ENCODE results near the gene ACTMAP.

The ACTMAP gene

DNA sequence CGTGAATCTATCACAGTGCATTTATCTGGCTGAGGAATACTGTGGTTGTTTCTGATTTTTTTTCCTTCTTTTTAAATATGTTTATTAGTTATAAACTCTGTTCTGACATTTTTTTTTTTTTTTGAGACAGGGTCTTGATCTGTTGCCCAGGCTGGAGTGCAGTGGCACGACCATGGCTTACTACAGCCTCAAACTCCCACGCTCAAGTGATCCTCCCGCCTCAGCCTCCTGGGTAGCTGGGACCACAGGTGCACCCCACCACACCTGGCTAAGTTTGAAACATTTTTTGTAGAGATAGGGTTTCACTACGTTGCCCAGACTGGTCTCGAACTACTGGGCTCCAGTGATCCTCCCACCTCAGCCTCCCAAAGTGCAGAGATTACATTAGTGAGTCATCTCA is 53.3 kb downstream of the ACTMAP start:
- no peak for DNase-seq (ENCODE audit: low read depth, low spot score)
- TF ChIP-seq, protein P1, sequence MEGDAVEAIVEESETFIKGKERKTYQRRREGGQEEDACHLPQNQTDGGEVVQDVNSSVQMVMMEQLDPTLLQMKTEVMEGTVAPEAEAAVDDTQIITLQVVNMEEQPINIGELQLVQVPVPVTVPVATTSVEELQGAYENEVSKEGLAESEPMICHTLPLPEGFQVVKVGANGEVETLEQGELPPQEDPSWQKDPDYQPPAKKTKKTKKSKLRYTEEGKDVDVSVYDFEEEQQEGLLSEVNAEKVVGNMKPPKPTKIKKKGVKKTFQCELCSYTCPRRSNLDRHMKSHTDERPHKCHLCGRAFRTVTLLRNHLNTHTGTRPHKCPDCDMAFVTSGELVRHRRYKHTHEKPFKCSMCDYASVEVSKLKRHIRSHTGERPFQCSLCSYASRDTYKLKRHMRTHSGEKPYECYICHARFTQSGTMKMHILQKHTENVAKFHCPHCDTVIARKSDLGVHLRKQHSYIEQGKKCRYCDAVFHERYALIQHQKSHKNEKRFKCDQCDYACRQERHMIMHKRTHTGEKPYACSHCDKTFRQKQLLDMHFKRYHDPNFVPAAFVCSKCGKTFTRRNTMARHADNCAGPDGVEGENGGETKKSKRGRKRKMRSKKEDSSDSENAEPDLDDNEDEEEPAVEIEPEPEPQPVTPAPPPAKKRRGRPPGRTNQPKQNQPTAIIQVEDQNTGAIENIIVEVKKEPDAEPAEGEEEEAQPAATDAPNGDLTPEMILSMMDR (IDR thresholded peaks at IDR 0.05; ENCODE audit: low read depth, low read length), result no peak
- in situ Hi-C loops (cut with HindIII; ENCODE audit: low sequenced_read_pairs), result no loop called here
- H3K4me3 ChIP-seq (ENCODE audit: low read depth, low read length), result no peak overlapping the region

DNA sequence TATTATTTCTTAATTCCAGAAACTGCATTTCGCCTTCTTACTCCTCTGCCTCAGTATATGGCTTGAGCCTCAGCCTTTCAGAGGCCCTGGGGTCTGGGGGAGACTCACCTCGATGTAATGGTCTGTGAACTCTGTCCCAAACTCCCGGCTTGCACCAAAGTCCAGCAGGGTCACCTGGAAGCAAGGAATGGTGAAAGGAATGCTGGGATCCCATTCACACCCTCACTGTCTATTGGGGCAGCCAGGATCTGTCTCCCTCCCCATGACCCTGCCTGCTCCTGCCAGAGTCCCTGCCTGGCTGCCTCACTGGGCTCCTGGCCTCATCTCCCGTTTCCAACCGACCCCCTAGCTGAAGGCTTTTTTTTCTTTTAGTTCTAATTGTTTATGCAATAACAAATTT is 54.4 kb downstream of the ACTMAP start:
- TF ChIP-seq, protein P1 (IDR thresholded peaks at IDR 0.05; ENCODE audit: low read depth, low read length), result no peak
- no peak overlapping the region for H3K4me3 ChIP-seq (ENCODE audit: low read depth, low read length)
- in situ Hi-C loops (cut with HindIII; ENCODE audit: low sequenced_read_pairs), result no loop called here
- no peak for DNase-seq (ENCODE audit: low read depth, low spot score)

DNA sequence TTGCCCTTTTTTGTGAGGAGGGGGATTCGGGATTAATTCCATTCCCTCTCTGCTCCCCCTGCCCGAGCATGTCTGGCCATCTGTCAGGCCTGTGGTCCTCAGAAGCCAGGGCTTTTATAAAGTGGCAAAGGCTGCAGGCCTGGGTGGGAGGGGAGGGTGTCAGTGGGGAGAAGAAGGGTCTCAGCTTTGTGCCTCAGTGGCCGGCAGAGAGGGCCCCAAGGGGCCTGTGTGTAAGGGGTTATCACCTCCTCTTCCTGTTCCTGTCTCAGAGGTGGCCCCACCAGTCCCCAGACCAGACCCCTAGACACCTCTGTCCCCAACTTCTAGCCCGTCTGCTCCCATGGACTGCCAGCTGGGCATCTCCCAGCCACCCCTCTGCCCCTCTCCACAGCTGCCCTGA is 56.4 kb downstream of the ACTMAP start:
- in situ Hi-C loops (cut with HindIII; ENCODE audit: low sequenced_read_pairs), result no loop called here
- DNase-seq (ENCODE audit: low read depth, low spot score), result no peak
- TF ChIP-seq, protein P1 (IDR thresholded peaks at IDR 0.05; ENCODE audit: low read depth, low read length), result no peak
- no peak overlapping the region for H3K4me3 ChIP-seq (ENCODE audit: low read depth, low read length)

DNA sequence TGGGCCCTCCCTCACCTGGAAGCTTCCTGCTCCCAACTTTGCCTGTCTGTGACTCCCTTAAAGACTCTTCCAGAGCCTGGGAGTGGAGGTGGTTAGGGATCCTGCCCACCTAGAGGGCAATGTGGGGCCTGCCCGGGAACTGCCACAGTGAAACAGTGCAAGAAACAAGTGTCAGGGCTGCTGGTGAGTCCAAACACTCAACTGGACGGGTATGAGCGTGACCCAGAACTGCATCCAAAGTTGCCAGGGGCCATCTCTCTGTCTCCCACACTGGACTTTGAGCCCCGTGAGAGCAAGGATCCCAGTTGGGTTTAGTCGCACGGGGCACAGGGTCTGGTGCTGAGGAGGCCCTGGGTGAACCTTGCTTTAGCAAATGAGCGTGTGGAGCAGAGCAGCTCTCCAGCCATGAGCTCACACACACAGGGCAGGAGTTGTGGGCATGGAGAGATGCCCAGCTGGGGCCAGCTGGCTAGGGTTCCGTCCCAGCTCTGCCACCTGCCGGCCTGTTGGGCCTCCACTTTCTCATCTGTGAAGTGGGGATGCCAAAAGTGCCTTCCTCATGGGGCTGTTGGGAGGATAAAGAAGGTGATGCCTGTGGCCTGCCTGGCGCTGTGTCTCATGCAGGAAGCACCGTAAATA is 57.0 kb downstream of the ACTMAP start:
- TF ChIP-seq, protein P1 (IDR thresholded peaks at IDR 0.05; ENCODE audit: low read depth, low read length), result no peak
- no peak for DNase-seq (ENCODE audit: low read depth, low spot score)
- in situ Hi-C loops (cut with HindIII; ENCODE audit: low sequenced_read_pairs), result no loop called here
- no peak overlapping the region for H3K4me3 ChIP-seq (ENCODE audit: low read depth, low read length)

DNA sequence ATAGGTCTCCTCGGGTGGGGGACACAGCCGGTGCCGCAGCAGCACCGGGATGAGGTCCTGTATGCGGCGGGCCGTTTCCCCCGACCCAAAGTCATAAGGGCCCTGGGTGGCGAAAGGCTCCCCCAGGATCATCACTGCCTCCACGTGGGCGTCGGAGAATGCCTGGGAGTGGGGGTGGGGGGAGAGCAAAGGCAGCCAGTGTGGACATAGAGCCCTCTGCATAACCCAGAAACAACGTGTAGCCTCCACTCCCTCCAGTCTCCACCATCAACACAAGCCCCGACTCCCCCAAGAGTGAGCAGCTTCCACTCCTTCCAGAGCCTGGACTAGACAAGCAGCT is 58.1 kb downstream of the ACTMAP start:
- no peak overlapping the region for H3K4me3 ChIP-seq (ENCODE audit: low read depth, low read length)
- TF ChIP-seq, protein P1 (IDR thresholded peaks at IDR 0.05; ENCODE audit: low read depth, low read length), result no peak
- DNase-seq (ENCODE audit: low read depth, low spot score), result no peak
- in situ Hi-C loops (cut with HindIII; ENCODE audit: low sequenced_read_pairs), result no loop called here

DNA sequence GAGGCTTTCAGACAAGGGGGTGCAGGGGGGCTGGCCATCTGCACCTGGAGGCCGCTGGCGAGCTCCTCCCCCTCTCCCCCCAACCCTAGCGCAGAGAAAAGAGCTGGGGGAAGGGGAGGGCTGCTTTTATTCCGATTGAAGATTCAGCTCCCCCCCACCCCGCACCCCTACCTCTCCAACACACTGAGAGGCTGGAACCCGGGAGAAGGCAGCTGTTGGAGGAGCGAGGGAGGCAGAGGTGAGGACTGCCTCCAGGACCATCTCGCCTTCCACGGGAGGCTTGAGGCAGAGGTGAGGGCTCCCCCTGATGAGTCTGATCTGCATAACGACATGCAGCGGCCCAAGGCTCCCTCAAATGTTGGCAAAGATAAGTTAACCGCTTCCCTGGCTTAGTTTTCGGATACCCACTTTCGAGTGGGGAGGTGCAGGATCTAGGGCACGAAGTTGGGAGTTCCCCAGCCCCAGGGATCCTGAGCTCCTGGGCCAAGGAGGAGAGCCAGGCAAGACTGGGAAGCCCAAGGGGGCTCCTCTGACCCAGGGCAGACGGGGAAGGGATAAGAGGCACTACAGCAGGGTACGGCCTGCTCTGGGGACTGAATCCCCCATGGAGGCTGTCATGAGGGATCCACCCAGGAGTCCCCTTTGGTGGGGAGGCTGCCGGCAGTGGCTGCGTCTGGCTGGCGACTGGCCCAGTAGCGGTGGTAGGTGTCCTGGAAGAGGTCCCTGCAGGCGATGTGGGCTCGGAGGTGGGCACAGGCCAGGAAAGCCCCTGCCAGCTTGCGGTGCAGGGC is 58.7 kb downstream of the ACTMAP start:
- TF ChIP-seq, protein P1 (IDR thresholded peaks at IDR 0.05; ENCODE audit: low read depth, low read length), result no peak
- H3K4me3 ChIP-seq (ENCODE audit: low read depth, low read length), result no peak overlapping the region
- in situ Hi-C loops (cut with HindIII; ENCODE audit: low sequenced_read_pairs), result no loop called here
- DNase-seq (ENCODE audit: low read depth, low spot score), result no peak

Measured in astrocyte of the spinal cord (primary cell).